Panc1 (cell line): ENCODE data around the gene ATG4B.

ENCODE experiments used
- CTCF ChIP-seq: fragments of 450-650 bp; IDR thresholded peaks from 2 replicates; pipeline ENCODE4 v1.5.1; 2017; ENCODE audit warnings: mild to moderate bottlenecking
- REST ChIP-seq, 2 experiments: IDR thresholded peaks; 2 replicates each; pipeline ENCODE4 v1.6.1; 2011 to 2012; ENCODE audit warnings: low read depth in 2 of 2, control low read depth in 1 of 2, low read length in 1 of 2, mild to moderate bottlenecking in 1 of 2, moderate library complexity in 1 of 2; ENCODE audit not compliant: insufficient read depth in 1 of 2
- TCF7L2 ChIP-seq: IDR thresholded peaks from 2 replicates; pipeline ENCODE4 v1.6.1; 2011; ENCODE audit warnings: mild to moderate bottlenecking, low read depth, low read length, inconsistent platforms

GRCh38 chr2:241615041-241615440 lies 22.5 kb upstream of the ATG4B start:
- no peak for TF ChIP-seq CTCF
- TF ChIP-seq REST (IDR thresholded peaks at IDR 0.05; ENCODE audit: insufficient read depth in 1 of 2, low read depth in 2 of 2, low read length in 1 of 2): no peak
- no peak for TF ChIP-seq TCF7L2
